GM12875 (cell line): ENCODE results near the gene PTPRR.

ENCODE experiments used
- H3K4me3 ChIP-seq: one replicate; pipeline ENCODE4 v1.5.1; 2011; ENCODE audit warnings: low read depth, low read length, control low read depth
- TF ChIP-seq, protein P1 (sequence below): IDR thresholded peaks from 2 replicates; pipeline ENCODE4 v1.5.1; 2011; ENCODE audit warnings: low read depth, mild to moderate bottlenecking, control low read depth, inconsistent platforms, low read length, moderate library complexity, borderline replicate concordance; ENCODE audit not compliant: insufficient read depth

The PTPRR gene

DNA sequence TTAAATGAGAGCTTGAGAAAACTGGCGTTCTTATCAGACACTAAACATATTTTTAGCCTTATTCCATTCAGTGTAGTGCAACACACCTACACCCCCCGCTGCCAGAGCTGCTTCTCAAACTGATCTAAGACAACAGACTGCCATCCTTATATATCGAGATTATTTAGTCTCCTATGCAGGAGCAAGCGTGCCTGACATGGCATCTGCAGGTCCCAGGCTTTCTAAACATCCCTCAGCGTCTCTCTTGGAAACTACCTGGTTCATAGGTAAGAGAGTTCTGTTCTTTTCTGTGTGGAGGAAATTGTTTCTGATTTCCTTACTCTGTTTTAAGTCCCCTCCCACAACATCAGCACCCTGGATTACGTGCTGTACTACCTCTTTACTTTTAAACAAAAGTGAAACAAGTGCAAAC, 166.2 kb downstream of the PTPRR start:
- TF ChIP-seq, protein P1, sequence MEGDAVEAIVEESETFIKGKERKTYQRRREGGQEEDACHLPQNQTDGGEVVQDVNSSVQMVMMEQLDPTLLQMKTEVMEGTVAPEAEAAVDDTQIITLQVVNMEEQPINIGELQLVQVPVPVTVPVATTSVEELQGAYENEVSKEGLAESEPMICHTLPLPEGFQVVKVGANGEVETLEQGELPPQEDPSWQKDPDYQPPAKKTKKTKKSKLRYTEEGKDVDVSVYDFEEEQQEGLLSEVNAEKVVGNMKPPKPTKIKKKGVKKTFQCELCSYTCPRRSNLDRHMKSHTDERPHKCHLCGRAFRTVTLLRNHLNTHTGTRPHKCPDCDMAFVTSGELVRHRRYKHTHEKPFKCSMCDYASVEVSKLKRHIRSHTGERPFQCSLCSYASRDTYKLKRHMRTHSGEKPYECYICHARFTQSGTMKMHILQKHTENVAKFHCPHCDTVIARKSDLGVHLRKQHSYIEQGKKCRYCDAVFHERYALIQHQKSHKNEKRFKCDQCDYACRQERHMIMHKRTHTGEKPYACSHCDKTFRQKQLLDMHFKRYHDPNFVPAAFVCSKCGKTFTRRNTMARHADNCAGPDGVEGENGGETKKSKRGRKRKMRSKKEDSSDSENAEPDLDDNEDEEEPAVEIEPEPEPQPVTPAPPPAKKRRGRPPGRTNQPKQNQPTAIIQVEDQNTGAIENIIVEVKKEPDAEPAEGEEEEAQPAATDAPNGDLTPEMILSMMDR, result no peak
- H3K4me3 ChIP-seq, result no peak overlapping the region

DNA sequence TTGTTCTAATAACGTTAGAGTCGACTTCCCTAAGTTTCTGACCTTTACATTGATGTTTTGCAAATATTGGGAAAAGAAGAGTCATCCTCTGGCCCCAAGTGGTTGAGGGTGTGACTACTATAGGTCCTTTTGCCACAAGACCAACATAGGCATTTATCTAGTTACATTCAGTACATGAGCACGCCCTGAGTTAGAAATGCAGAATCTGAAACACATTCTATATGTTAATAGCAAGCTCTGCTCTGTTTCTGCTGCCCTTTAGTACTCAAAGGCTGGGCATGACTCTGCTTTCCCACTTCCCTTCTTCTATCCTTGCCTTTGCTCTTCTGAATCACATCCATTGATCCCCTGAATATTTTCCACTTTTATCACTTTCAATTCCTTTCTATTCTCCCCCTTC, 168.2 kb downstream of the PTPRR start:
- TF ChIP-seq, protein P1, result no peak
- no peak overlapping the region for H3K4me3 ChIP-seq

DNA sequence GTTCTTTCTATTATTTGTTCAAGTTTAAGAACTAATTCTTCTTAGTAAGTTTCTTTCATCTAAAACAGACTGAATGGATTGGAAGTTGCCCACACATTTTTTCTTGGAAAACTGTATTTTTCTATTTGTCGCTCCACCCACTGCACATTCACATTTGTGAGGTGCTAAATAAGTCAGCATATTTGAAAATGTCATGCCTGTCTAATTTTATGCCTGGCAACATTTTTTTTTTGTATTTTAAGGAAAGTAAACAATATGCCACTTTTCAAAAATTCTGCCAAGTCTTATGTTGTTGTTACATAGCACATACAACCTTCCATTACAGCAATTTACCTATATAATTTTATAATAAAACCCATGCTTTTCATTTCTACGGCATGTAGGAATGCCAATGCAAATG, 170.6 kb downstream of the PTPRR start:
- TF ChIP-seq, protein P1, result no peak

DNA sequence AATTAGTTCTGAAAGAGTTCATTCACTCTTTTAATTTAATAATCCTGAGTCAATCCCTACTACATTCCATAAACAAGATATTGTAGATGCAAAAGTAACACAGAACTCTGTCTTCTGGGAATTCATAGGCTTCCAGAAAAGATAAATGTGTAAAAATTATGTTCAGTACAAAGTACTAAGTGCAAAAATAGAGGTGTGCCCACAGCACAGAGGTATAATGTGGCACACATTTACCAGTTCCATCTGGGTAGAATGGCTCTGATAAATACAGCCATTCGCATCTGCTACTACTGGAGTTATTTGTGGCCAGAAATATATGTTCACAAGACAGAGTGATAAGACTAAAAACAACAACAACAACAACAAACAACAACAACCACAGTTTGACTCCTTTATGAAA, 171.7 kb downstream of the PTPRR start:
- TF ChIP-seq, protein P1, result no peak
- no peak overlapping the region for H3K4me3 ChIP-seq

More for the DNA sequence above, 170.6 kb downstream of the PTPRR start:
- H3K4me3 ChIP-seq, result no peak overlapping the region

DNA sequence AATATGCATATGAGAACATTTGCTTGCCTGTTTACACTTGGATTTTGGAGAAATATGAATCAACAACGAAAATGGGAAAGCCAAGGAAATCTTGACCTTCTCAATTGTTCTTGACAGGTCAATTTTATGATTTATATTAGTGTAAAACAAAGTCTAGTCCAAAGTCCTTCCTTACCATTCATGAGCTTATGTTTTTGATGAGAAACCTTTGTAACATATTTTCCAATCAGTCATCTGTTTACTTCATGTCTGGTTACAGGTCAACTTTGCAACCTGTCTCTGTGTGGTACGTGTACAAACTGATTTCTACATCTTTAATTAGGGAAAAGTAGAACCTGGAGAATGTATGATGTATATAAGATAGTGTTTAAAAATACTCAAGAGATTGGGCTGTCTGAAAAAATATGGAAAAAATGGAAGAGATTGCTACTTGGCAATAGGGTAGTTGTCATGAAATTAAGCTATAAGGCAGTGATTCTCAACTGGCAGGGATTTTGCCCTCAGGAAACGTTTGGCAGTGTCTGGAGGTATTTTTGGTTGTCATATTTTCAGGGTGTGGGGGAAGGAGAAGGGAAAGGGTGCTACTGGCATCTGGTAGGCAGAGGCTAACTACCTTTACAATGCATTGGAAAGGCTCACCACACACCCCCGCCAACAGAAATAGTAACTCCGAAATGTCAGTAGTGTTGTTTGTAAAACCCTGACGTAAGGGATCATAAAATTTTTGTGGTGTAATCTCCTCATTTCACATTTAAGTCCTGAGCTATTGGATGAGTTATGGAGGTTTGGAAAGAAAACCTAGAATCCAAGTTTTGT, 172.9 kb downstream of the PTPRR start:
- H3K4me3 ChIP-seq, result no peak overlapping the region
- TF ChIP-seq, protein P1, result no peak

DNA sequence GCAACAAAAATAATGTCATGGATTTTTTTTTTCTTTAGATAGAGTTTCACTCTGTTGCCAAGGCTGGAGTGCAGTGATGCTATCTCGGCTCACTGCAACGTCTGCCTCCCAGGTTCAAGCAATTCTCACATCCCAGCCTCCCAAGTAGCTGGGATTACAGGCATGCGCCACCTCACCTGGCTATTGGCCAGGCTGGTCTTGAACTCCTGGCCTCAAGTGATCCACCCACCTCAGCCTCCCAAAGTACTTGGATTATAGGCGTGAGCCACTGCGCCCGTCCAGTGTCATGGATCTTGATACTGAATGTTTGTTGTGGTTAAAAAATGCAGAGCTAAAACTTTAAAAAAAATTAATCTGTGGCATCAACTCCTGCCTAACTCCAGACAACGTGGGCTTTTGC, 175.5 kb downstream of the PTPRR start:
- no peak overlapping the region for H3K4me3 ChIP-seq
- TF ChIP-seq, protein P1, result no peak

DNA sequence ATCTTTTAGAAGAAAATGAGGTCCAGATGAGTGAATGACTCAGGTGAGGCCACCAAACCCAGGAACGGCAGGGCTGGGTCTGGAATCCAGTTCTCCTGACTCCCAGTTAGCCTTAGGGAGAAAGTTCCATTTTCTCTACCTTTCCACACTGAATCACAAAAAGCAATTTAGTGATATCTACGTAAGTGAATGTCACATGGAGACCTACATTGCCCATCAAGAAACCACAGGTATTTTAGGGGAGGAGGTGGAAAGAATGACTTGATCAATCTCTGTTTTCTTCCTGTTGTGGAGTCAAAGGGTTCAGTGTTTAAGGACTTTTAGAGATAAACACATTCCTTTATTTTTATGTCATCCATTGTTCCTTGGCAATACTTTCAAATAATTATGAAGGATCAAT, 176.4 kb downstream of the PTPRR start:
- H3K4me3 ChIP-seq, result no peak overlapping the region
- TF ChIP-seq, protein P1, result no peak
